H4 (cell line): ENCODE measurements around the gene FEM1A. TPM values are rescaled to one million over a fixed set of nuclear protein-coding genes. Genes with fewer than 3 reads are reported as not detected.
"Not testable (repeated sequence)": the region's sequence is repeated elsewhere in the genome, so short reads cannot be mapped to it uniquely, and the experiment has no call there.

Experiments
- DNase-seq: peaks from one replicate; pipeline ENCODE4 v3.0.0-alpha.2; 2015; ENCODE audit warnings: low spot score
- total RNA-seq: library from RNA; depleted of rRNA; stranded (reverse); fragments of >200 nt; shearing (Covaris generic); gene quantifications from 2 replicates; pipeline ENCODE4 v1.2.3, GENCODE V29; 2014

The FEM1A gene
- total RNA-seq, 1 experiment from 2014 or later, result 6.0 TPM

- DNase-seq, result no peak
These were observed 23.3 kb downstream of the FEM1A start for GRCh38 chr19:4814625-4815425.

GRCh38 chr19:4815426-4816201 lies 24.1 kb downstream of the FEM1A start:
- DNase-seq, result peak; percentile 80

GRCh38 chr19:4816202-4816949 lies 24.8 kb downstream of the FEM1A start:
- DNase-seq, result no peak

- DNase-seq, result no peak
These were observed 25.4 kb downstream of the FEM1A start for GRCh38 chr19:4816950-4817278.

- DNase-seq, result no peak
These were observed 26.1 kb downstream of the FEM1A start for GRCh38 chr19:4817467-4818277.

GRCh38 chr19:4821265-4821664 lies 29.7 kb downstream of the FEM1A start:
- DNase-seq, result no peak

- not testable (repeated sequence) for DNase-seq
These were observed 30.8 kb downstream of the FEM1A start for GRCh38 chr19:4822354-4822753.

- no peak for DNase-seq
These were observed 32.0 kb downstream of the FEM1A start for GRCh38 chr19:4823577-4823976.

- no peak for DNase-seq
These were observed 37.6 kb downstream of the FEM1A start for GRCh38 chr19:4829001-4829712.

GRCh38 chr19:4830332-4830731 lies 38.8 kb downstream of the FEM1A start:
- DNase-seq, result no peak

GRCh38 chr19:4830768-4831265 lies 39.3 kb downstream of the FEM1A start:
- no peak for DNase-seq

GRCh38 chr19:4831304-4831978 lies 39.9 kb downstream of the FEM1A start, which contains the start of gene TICAM1:
Gene TICAM1, minus strand, starts transcription at chr19:4831712. Its CDS starts 13,335 bp downstream, at chr19:4818377.
- no peak for DNase-seq

GRCh38 chr19:4831979-4832340 lies 40.4 kb downstream of the FEM1A start:
- DNase-seq, result not testable (repeated sequence)

GRCh38 chr19:4832776-4833175 lies 41.2 kb downstream of the FEM1A start:
- DNase-seq, result no peak

- DNase-seq, result no peak
These were observed 47.7 kb downstream of the FEM1A start for GRCh38 chr19:4839192-4839591.

- DNase-seq, result no peak
These were observed 52.1 kb downstream of the FEM1A start for GRCh38 chr19:4843647-4843965.

GRCh38 chr19:4844348-4845179 lies 53.0 kb downstream of the FEM1A start:
- DNase-seq, result no peak

GRCh38 chr19:4845975-4846374 lies 54.4 kb downstream of the FEM1A start:
- peak; percentile 25 for DNase-seq
